HEK293 (cell line): ENCODE results near the gene RIOK1.

Experiments used
- MYNN ChIP-seq: fragments of 450-650 bp; formaldehyde crosslinking; IDR thresholded peaks from 2 replicates; pipeline ENCODE4 v1.5.1; 2016; ENCODE audit warnings: missing biosample characterization, missing genetic modification characterization, borderline replicate concordance
- TCF7L2 ChIP-seq: IDR thresholded peaks from 2 replicates; pipeline ENCODE4 v1.6.1; 2011; ENCODE audit warnings: low read depth, mild to moderate bottlenecking, inconsistent platforms, low read length, moderate library complexity, borderline replicate concordance
- ZNF549 ChIP-seq: fragments of 450-650 bp; IDR thresholded peaks from 2 replicates; pipeline ENCODE4 v1.5.1; 2018; ENCODE audit warnings: missing biosample characterization, missing genetic modification characterization, mild to moderate bottlenecking, inconsistent platforms, moderate library complexity
- TF ChIP-seq, protein P1 (sequence below): fragments of 450-650 bp; formaldehyde crosslinking; IDR thresholded peaks from 2 replicates; pipeline ENCODE4 v1.5.1; 2016; ENCODE audit warnings: missing biosample characterization, missing genetic modification characterization, borderline replicate concordance
- TF ChIP-seq, protein P2 (sequence below): fragments of 450-650 bp; formaldehyde crosslinking; IDR thresholded peaks from 2 replicates; pipeline ENCODE4 v1.5.1; 2016; ENCODE audit warnings: missing biosample characterization, missing genetic modification characterization

DNA sequence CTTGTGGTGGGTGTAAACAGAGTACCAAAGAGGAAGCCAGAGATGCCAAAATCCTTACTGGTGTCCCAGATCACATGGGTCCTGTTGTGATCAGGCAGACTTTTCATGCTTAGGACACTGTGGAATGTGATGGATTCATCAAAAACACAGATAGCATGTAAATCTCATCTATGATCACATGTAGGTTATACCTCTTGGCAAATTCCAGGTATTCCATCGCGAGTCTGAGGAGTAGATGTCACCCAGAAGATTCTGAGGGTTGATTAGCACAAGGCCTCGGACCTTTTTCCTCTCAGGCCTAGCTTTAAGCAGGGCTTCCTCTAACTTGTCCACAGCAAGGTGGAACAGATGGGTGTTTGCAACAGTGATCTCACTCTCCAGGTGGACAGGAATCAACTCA, 48.3 kb upstream of the RIOK1 start:
- TF ChIP-seq ZNF549 (tag by site-specific recombination) (no peak), MYNN (tag by site-specific recombination) (no peak), TCF7L2 (no peak)
- TF ChIP-seq, protein P1, sequence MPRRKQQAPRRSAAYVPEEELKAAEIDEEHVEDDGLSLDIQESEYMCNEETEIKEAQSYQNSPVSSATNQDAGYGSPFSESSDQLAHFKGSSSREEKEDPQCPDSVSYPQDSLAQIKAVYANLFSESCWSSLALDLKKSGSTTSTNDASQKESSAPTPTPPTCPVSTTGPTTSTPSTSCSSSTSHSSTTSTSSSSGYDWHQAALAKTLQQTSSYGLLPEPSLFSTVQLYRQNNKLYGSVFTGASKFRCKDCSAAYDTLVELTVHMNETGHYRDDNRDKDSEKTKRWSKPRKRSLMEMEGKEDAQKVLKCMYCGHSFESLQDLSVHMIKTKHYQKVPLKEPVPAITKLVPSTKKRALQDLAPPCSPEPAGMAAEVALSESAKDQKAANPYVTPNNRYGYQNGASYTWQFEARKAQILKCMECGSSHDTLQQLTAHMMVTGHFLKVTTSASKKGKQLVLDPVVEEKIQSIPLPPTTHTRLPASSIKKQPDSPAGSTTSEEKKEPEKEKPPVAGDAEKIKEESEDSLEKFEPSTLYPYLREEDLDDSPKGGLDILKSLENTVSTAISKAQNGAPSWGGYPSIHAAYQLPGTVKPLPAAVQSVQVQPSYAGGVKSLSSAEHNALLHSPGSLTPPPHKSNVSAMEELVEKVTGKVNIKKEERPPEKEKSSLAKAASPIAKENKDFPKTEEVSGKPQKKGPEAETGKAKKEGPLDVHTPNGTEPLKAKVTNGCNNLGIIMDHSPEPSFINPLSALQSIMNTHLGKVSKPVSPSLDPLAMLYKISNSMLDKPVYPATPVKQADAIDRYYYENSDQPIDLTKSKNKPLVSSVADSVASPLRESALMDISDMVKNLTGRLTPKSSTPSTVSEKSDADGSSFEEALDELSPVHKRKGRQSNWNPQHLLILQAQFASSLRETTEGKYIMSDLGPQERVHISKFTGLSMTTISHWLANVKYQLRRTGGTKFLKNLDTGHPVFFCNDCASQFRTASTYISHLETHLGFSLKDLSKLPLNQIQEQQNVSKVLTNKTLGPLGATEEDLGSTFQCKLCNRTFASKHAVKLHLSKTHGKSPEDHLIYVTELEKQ (tag by site-specific recombination) = no peak
- TF ChIP-seq, protein P2, sequence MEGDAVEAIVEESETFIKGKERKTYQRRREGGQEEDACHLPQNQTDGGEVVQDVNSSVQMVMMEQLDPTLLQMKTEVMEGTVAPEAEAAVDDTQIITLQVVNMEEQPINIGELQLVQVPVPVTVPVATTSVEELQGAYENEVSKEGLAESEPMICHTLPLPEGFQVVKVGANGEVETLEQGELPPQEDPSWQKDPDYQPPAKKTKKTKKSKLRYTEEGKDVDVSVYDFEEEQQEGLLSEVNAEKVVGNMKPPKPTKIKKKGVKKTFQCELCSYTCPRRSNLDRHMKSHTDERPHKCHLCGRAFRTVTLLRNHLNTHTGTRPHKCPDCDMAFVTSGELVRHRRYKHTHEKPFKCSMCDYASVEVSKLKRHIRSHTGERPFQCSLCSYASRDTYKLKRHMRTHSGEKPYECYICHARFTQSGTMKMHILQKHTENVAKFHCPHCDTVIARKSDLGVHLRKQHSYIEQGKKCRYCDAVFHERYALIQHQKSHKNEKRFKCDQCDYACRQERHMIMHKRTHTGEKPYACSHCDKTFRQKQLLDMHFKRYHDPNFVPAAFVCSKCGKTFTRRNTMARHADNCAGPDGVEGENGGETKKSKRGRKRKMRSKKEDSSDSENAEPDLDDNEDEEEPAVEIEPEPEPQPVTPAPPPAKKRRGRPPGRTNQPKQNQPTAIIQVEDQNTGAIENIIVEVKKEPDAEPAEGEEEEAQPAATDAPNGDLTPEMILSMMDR = no peak
